ENCODE results near the gene PLPPR3. TPM values are rescaled to one million over a fixed set of nuclear protein-coding genes. Genes with fewer than 3 reads are reported as not detected.

Gene PLPPR3, protein sequence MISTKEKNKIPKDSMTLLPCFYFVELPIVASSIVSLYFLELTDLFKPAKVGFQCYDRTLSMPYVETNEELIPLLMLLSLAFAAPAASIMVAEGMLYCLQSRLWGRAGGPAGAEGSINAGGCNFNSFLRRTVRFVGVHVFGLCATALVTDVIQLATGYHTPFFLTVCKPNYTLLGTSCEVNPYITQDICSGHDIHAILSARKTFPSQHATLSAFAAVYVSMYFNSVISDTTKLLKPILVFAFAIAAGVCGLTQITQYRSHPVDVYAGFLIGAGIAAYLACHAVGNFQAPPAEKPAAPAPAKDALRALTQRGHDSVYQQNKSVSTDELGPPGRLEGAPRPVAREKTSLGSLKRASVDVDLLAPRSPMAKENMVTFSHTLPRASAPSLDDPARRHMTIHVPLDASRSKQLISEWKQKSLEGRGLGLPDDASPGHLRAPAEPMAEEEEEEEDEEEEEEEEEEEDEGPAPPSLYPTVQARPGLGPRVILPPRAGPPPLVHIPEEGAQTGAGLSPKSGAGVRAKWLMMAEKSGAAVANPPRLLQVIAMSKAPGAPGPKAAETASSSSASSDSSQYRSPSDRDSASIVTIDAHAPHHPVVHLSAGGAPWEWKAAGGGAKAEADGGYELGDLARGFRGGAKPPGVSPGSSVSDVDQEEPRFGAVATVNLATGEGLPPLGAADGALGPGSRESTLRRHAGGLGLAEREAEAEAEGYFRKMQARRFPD
- polyA plus RNA-seq (0.02 to 0.08 TPM in 2 of 3 replicates, not detected in the other), polyA minus RNA-seq (not detected in 3 replicates)
- polyA plus RNA-seq (2011; ENCODE audit: low read depth): not detected
- polyA plus RNA-seq (2011; cell fraction: cytosol; rRNA removed): 0.04 and 0.05 TPM in 2 replicates
- polyA plus RNA-seq (2011; cell fraction: nucleus; rRNA removed): 0.09 and 0.10 TPM in 2 replicates
- not detected in 2 replicates for polyA plus RNA-seq (2012; ENCODE audit: low replicate concordance)
- not detected for polyA minus RNA-seq (2011; cell fraction: cytosol; rRNA and poly(A)+ RNA removed)
- polyA minus RNA-seq (2011; cell fraction: nucleus; rRNA and poly(A)+ RNA removed): 0.31 TPM in 1 of 2 replicates, not detected in the other

DNA sequence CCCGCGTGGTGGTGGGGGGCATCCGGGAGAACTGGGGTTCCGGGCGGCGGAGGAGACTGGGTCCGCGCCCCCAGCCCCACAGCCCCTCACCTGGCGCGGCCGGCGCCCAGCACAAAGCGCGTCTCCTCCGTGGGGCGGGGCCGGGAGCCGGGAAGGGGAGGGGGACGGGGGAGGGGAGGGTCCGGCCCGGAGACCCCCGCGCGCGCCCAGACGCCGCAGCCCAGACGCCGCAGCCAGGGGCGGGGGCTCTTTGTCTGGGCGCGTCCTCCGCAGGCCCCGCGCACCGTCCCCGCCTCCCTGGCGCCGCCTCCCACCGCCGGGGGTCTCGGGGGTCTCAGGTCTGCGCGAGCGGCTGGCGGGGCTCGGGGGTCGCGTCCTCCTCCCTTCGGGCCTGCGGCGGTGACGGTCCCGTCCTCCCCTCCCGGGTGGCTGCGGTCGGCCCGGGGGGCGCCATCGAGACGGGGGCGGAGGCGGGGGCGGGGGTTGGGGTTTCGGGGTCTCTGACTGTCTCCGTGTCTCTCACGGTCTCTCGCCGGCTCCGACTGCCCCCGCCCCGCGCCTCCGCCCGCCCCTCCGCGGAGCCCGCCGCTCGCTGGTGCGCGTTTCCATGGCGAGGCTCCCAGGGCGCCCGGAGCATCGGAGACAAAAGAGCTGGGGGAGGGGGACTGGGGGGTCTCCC, at the start of gene PLPPR3:
PLPPR3 (minus strand) TSS at position 131 of the 679 bp plus-strand sequence. CDS start 396 bp downstream, outside the sequence.
- H3K27ac ChIP-seq (ENCODE audit: control insufficient read depth, insufficient read depth, low read length): no peak within 1 kb of the TSS
- H3K4me1 ChIP-seq (ENCODE audit: control insufficient read depth, extremely low read depth, insufficient read depth, low read length): no peaks in the 10 kb centered on the region
- FAIRE-seq (no peak), DNase-seq (ENCODE audit: low read depth, low spot score) (no peak)
- dilution Hi-C loops (cut with MboI; ENCODE audit: extremely low pct_ligation_motif_present, low sequenced_read_pairs): no loop called here
- no peak within 1 kb of the TSS for H3K4me3 ChIP-seq (ENCODE audit: control insufficient read depth in 2 of 3, extremely low read depth in 1 of 3, insufficient read depth in 2 of 3, low read depth in 1 of 3, low read length in 3 of 3)
- no peaks in the 10 kb centered on the region for H3K9me1 ChIP-seq (ENCODE audit: control insufficient read depth, extremely low read depth, insufficient read depth, low read length)
- H3K79me2 ChIP-seq (ENCODE audit: control insufficient read depth, insufficient read depth, low read length): no peaks in the 10 kb centered on the region
- H4K20me1 ChIP-seq (ENCODE audit: control insufficient read depth, extremely low read depth, insufficient read depth, low read length): no peaks in the 10 kb centered on the region
- no peaks in the 10 kb centered on the region for H3K36me3 ChIP-seq (ENCODE audit: control insufficient read depth in 2 of 2, extremely low read depth in 1 of 2, insufficient read depth in 2 of 2, low read length in 2 of 2)
- no peak within 1 kb of the TSS for H3K4me2 ChIP-seq (ENCODE audit: control insufficient read depth, extremely low read depth, insufficient read depth, low read depth, low read length)
- H3K27me3 ChIP-seq (ENCODE audit: control insufficient read depth, extremely low read depth, insufficient read depth, low read length): peaks cover 4% of the 10 kb centered on the region
- no peak within 1 kb of the TSS for H2AFZ ChIP-seq (ENCODE audit: control insufficient read depth, low read length)
- no peaks in the 10 kb centered on the region for H3K9me3 ChIP-seq (ENCODE audit: control insufficient read depth, low read depth, low read length)
- H3K9ac ChIP-seq (ENCODE audit: control insufficient read depth, extremely low read depth, insufficient read depth, low read length): no peak within 1 kb of the TSS
- TF ChIP-seq EZH2 (IDR thresholded peaks at IDR 0.05; ENCODE audit: low read length): no peak
- TF ChIP-seq, protein P1, sequence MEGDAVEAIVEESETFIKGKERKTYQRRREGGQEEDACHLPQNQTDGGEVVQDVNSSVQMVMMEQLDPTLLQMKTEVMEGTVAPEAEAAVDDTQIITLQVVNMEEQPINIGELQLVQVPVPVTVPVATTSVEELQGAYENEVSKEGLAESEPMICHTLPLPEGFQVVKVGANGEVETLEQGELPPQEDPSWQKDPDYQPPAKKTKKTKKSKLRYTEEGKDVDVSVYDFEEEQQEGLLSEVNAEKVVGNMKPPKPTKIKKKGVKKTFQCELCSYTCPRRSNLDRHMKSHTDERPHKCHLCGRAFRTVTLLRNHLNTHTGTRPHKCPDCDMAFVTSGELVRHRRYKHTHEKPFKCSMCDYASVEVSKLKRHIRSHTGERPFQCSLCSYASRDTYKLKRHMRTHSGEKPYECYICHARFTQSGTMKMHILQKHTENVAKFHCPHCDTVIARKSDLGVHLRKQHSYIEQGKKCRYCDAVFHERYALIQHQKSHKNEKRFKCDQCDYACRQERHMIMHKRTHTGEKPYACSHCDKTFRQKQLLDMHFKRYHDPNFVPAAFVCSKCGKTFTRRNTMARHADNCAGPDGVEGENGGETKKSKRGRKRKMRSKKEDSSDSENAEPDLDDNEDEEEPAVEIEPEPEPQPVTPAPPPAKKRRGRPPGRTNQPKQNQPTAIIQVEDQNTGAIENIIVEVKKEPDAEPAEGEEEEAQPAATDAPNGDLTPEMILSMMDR (optimal IDR thresholded peaks at IDR 0.05 in 1 of 3, IDR thresholded peaks at IDR 0.05 in 1 of 3, conservative IDR thresholded peaks at IDR 0.05 in 1 of 3; ENCODE audit: extremely low read depth in 1 of 3, insufficient read depth in 2 of 3, low read length in 3 of 3): no peak

DNA sequence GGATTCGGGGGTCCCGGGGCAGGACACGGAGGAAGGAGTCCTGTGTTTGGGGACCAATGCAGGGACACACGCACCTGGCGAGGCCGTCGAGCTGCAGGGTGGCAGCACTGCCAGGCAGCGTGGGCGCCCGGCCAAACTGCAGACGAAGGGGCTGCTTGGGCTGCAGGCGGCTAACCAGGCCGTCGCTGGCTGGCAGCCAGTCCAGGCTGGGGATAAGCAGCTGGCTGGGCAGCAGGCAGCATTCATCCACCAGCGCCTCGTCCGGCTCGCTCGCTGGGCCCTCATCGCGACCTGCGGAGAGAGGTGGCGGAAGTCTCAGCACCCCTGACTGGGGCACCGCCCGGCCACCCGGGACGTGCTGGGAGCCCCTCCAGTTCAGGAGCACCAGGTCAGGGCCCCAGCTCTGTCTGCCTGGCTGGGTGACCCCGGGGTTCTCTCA, 49.2 kb upstream of the PLPPR3 start:
- FAIRE-seq (no peak), DNase-seq (ENCODE audit: low read depth, low spot score) (no peak)
- H3K9me1 ChIP-seq (ENCODE audit: control insufficient read depth, extremely low read depth, insufficient read depth, low read length): no peaks in the 10 kb centered on the region
- H3K27me3 ChIP-seq (ENCODE audit: control insufficient read depth, extremely low read depth, insufficient read depth, low read length): no peaks in the 10 kb centered on the region
- no peak overlapping the region for H3K9ac ChIP-seq (ENCODE audit: control insufficient read depth, extremely low read depth, insufficient read depth, low read length)
- dilution Hi-C loops (cut with MboI; ENCODE audit: extremely low pct_ligation_motif_present, low sequenced_read_pairs): no loop called here
- no peaks in the 10 kb centered on the region for H4K20me1 ChIP-seq (ENCODE audit: control insufficient read depth, extremely low read depth, insufficient read depth, low read length)
- no peak overlapping the region for H3K4me2 ChIP-seq (ENCODE audit: control insufficient read depth, extremely low read depth, insufficient read depth, low read depth, low read length)
- no peaks in the 10 kb centered on the region for H3K79me2 ChIP-seq (ENCODE audit: control insufficient read depth, insufficient read depth, low read length)
- H2AFZ ChIP-seq (ENCODE audit: control insufficient read depth, low read length): no peak overlapping the region
- H3K27ac ChIP-seq (ENCODE audit: control insufficient read depth, insufficient read depth, low read length): no peak overlapping the region
- H3K4me1 ChIP-seq (ENCODE audit: control insufficient read depth, extremely low read depth, insufficient read depth, low read length): peaks cover 25% of the 10 kb centered on the region
- H3K36me3 ChIP-seq (ENCODE audit: control insufficient read depth in 2 of 2, extremely low read depth in 1 of 2, insufficient read depth in 2 of 2, low read length in 2 of 2): peaks cover 17 to 22% of the 10 kb centered on the region in 2 experiments
- no peaks in the 10 kb centered on the region for H3K9me3 ChIP-seq (ENCODE audit: control insufficient read depth, low read depth, low read length)
- no peak for TF ChIP-seq EZH2 (IDR thresholded peaks at IDR 0.05; ENCODE audit: low read length)
- TF ChIP-seq, protein P1 (optimal IDR thresholded peaks at IDR 0.05 in 1 of 3, IDR thresholded peaks at IDR 0.05 in 1 of 3, conservative IDR thresholded peaks at IDR 0.05 in 1 of 3; ENCODE audit: extremely low read depth in 1 of 3, insufficient read depth in 2 of 3, low read length in 3 of 3): no peak
- no peak overlapping the region for H3K4me3 ChIP-seq (ENCODE audit: control insufficient read depth in 2 of 3, extremely low read depth in 1 of 3, insufficient read depth in 2 of 3, low read depth in 1 of 3, low read length in 3 of 3)

Data from keratinocyte (primary cell).